Stimulated activated CD8-positive, alpha-beta memory T cell treated with anti-CD3 and anti-CD28 coated beads, Interleukin-15, amount 100 ng/mL, for 1 hour (primary cell): Measurements from ENCODE around the gene TTC6.

Experiments
- DNase-seq: peaks from one replicate; pipeline ENCODE4 v3.0.0-alpha.2; 2020; ENCODE audit warnings: low read depth

TTC6 gene

DNA sequence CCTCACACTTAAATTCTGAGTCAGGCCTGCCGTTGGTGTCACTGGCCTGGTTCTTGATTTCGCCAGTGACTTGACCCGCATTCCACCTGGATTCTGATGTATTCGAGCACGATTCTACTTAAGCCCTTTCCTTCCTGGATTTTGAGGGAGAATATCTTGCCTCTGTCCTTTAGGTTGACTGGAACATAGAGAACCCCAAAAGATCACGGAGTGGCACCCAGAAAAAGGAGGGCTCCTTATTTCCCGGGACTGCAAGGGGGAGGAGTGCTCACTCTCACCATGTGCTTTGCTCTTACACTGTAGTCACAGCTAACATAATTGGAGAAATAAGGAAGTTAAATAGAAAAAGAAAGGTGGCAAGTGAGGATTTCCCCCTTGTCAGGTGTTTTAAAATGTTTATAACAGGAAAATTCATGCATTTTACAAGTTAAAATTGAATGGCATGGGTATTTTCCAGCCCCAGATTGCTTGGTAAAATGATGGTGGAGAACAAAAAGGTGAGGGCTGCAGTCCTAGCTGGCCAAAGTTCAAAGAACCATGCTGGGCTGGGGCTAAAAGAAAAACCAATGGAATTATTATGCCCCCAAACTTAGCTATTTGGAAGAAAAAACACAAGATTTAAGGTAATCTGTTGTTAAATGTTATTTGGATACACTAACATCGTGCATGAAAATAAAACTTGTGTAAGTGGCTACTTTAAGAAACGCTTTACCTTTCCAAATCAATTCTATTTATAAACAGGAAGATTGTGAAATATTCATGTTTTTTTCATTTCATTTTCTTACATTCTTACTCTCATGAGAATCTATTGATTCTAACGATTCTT is 9.2 kb upstream of the TTC6 start:
- no peak for DNase-seq

DNA sequence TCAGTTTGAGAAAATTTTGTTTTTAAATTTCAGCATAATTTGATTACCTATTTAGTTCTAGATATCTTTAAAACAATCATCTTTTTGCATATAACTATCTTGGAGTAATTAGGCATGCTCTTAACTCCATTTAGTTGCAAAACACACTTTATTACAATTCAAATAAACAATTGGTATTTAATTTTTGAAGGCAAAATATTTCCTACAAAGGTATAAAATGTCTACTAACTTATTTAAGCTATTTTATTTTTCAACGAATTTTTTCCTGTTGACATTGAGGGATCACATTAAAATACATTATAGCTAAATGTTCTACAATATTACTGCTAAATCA is 8.7 kb upstream of the TTC6 start:
- DNase-seq = no peak

GRCh38 chr14:37587131-37587803 is 8.2 kb upstream of the TTC6 start:
- DNase-seq = no peak

DNA sequence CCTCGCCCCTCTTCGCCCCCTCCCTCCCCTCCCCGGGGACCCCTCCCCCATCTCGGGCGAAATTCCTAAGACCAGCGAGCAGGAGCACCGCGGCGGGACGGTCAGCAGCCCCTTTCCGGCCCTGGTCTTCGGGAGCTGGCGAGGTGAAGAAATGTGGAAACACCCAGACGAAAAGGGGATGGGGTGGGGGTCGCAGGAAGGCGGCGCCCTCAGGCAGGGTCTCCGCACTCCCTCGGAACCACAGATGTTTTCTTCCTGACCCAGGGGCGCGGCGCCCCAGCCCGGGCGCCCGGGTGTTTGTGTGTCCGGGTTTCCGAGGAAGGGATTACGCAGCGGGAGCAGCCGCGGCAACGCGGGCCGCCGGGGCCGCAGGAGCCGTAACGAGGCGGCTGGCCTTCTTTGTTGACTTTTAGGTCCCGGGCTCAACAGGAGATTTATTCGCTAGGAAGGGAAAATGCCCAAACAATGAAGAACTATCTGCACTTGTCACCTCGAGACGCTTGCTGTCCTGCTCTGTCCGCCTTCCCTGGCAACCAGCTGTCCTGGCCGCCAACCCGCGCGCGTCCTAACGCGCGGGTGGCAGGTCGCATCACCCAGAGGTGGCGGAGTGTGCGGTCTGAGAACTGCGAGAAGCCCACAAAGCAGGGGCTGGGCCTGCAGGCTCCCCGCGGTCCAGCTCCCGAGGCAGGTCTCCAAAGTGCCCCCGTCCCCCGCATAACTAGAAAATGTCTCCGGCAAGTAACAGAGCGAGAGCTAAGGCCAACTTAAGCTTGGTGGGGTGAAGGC is 7.4 kb upstream of the TTC6 start:
- DNase-seq = no peak

DNA sequence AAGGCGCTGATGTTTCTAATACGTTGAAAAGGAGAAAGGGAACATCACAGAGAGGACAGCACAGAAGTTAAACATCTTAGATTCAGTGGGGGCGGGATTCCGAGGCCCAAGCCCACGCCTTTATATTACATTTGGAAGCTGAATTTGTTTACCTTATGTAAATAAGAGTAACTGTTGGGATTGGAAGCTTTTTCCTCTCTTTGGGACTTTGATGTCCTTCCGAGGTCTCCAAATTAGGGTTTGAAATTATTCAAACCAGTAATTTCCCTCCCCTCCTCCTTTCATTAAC is 6.8 kb upstream of the TTC6 start:
- no peak for DNase-seq

DNA sequence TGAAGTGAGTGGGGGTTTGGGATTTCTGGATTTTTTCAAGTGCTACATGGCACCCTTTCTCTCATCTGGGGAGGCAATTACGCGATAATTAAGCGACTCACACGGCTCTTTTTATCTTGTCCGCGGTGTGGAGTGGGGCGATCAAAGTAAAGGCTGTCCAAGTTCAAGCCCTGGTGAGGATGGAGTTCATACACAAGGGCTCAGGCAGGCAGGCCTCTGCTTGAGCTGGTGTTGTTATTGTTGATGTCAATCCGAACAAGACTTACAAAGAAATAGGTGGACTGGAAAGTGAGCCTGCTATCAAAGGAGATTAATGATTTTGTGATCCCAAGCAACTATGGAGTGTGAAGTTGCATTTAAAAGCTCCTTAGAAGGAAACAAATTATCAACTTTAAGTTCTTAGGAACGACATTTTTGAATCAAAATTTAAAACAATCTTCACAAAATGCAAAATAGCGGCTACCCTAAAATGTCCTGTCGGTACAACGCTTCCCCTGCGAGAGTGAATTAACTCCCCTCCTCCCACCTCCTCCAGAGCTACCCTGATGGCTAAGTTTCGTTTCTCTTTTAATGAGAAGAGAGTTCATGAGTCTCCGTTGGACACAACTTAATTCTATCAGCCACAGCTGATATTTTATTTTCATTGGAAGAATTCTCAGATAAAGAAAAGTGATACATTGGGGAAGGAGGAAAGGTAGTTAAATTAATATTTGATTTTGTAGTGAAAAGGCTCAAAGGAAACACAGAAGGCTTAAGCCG is 6.3 kb upstream of the TTC6 start:
- DNase-seq = no peak

- DNase-seq = no peak
Measured at GRCh38 chr14:37589715-37590427, 5.6 kb upstream of the TTC6 start.

DNA sequence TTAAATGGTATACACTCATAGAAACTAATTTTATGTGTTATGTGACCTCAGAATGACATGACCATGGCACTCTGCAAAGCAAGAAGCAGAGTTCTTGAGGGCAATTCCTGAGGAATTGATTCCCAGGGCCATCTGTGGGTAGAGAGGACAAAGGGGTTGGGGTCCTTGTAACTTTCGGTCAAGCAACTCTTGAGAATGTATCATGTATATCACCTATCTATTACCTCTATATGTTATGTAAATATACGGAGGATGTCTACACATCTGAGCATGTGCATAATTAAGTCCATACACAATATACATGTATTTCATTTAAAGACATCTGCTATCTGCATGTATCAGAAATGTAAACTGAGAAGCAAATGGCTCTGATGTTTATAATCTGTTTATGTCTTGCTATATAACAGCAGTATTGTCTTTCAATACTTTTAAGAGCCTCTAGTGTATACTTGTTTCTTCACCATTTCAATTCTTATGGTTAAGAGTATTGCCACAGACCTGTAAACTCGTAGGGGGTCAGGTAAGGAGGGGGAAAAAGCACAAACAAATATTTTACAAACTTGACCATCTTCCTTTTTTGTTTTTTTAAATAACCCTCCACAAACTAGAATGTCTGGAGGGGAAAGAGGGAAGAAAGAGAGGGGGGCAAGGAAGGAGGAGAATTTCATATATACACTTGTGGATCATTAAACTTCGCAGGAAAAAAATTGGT is 4.8 kb upstream of the TTC6 start:
- no peak for DNase-seq

DNA sequence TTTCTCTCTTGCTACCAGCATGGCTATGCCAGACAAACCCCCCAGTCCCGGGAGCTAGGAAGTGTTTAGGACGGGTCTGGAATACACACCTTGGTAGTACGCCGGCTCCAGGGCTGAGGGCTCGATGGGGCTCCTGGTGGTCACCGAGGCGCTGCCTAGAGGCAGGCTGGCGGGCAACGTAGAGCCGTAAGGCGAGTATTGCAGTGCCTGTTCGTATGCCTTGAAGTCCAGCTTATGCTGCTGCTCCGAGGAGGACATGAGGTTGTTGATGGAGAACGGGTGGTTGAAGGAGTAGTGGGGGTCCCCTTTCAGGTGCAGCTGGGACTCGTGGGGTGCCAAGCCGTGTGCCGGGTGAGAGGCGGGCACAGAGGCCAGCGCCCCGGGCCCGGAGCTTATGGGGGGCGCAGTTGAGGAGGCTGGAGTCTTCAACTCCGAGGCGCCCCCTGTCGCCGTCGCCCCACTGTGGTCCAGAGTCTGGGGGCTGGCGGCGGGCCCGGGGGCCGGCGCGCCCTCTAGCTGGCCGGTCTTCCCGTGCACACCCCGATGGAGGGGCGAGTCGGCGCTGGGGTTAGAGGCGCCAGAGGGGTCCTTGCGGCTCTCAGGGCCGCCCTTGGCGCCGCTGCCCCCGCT is 4.0 kb upstream of the TTC6 start:
- no peak for DNase-seq

DNA sequence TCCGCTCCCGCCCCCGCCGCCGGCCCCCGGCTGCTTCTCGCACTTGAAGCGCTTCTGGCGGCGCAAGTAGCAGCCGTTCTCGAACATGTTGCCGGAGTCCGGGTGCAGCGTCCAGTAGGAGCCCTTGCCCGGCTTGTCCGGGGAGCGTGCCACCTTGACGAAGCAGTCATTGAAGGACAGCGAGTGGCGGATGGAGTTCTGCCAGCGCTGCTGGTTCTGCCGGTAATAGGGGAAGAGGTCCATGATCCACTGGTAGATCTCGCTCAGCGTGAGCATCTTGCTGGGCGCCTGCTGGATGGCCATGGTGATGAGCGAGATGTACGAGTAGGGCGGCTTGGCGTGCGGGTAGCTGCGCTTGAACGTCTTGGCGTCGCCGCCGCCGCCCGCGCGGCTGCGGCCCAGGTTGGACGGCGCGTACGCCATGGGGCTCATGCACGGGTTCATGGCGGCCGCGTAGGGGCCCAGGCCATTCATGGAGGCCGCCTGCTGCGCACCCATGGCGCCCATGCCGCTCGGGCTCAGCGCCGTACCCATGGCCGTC is 3.4 kb upstream of the TTC6 start:
- DNase-seq = no peak

- no peak for DNase-seq
Measured at GRCh38 chr14:37592482-37593408, 2.7 kb upstream of the TTC6 start.

- no peak for DNase-seq
Measured at GRCh38 chr14:37593511-37594237, 1.8 kb upstream of the TTC6 start.

GRCh38 chr14:37594238-37594970 is 1.0 kb upstream of the TTC6 start:
- DNase-seq = no peak

DNA sequence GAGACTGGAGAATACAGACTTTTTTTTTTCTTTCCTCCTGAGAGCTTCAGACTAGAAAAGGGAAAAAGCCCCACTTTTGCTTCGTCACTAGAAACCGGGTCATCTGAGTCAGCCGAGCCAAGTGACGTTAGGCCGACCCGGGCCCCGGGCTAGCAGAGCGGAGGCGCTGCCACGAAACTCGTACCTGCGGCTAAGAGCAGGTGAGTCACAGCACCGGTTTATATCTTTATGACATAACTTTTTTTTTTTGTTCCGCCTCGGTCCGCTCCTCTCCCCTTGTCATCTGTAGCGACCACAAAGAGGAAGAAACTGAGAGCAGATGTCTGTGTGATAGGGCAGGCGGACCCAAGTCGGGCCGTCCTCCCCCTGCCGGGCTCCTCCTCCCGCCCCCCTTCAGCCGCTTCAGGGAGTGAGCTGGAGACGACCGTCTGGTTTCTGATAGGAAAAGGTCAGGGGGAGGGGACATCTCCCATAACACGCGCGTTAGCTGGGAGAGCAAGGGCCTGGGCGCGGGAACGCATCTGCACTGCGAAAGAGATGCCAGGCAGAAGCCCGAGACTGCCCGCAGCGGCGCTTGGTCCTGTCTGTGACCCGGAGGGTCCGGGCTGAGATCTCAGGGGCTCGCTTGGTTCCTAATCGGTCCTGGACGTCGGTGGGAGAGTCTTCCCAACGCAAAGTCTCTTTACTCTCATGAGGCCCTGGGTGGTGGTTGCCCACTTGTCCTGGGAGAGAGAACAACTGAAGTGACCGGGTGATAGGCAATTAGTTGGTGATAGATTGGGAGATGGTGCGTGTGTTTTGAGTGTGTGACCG is 586 bp downstream of the TTC6 start:
- peak; percentile 5 for DNase-seq

- DNase-seq = no peak
Measured at GRCh38 chr14:37596790-37597472, 1.5 kb downstream of the TTC6 start.

DNA sequence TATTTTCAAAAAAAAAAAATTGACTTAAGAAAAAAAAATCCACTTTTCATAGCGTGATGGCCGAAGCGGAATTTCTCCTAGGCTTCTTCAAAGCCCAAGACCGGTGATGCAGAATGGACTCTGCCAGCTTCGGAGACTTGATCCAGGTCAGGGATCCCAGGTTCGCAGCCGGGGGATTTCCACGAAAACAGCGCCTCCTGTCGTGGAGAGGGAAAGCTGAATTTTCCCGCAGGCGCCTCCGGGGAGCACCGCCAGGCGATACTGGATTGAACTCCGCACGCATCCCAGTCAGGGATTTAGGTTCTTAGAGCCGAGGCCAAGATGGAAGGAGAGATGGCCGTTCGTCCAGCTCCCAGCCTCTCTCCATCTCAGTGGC is 2.1 kb downstream of the TTC6 start:
- no peak for DNase-seq
